Metanephros (tissue), 2 donors: Measurements from ENCODE around the gene MROH2B. TPM values are rescaled to one million over a fixed set of nuclear protein-coding genes. Genes with fewer than 3 reads are reported as not detected.

Experiments
- small RNA-seq: library from RNA; depleted of rRNA; stranded (forward); fragments of <200 nt; gene quantifications from one replicate; pipeline ENCODE3, GENCODE V24; 2014; ENCODE audit warnings: low replicate concordance
- total RNA-seq: library from RNA; depleted of rRNA; stranded (reverse); fragments of >200 nt; gene quantifications from one replicate; pipeline ENCODE4 v1.2.3, GENCODE V29; 2014

The MROH2B gene
- not detected for total RNA-seq

GRCh38 chr5:41071242-41071641 is at the start of gene MROH2B:
Gene MROH2B, minus strand, starts transcription at chr5:41071342. Its CDS starts 490 bp downstream, at chr5:41070852.

Small RNA genes within 50 kb of the gene (small RNA-seq; reads per million reads assigned to genes)
- not detected for gene AC114967.1

Other genes starting within 250 kb of the MROH2B start
- 1,786 TPM for gene RPL37, start 236.1 kb downstream of the MROH2B start, total RNA-seq
- gene CARD6, start 230.0 kb downstream of the MROH2B start, total RNA-seq: 3.7 TPM
- gene C7, start 161.8 kb downstream of the MROH2B start, total RNA-seq: 392 TPM
- 0.88 TPM for gene C6, start 142.2 kb upstream of the MROH2B start, total RNA-seq